HG03342 (cell line): ENCODE measurements around the gene SDCCAG8.

Source experiments
- ATAC-seq: cut with Tn5 transposase; IDR thresholded peaks from one replicate; pipeline ENCODE4 v1.9.1; 2021; ENCODE audit warnings: mild to moderate bottlenecking, moderate library complexity; ENCODE audit not compliant: unreplicated experiment

SDCCAG8 gene

GRCh38 chr1:243415663-243416408 is 160.0 kb downstream of the SDCCAG8 start:
- no peak for ATAC-seq

GRCh38 chr1:243416495-243416894 is 160.7 kb downstream of the SDCCAG8 start:
- ATAC-seq = peak; percentile 44

GRCh38 chr1:243420016-243420945 is 164.4 kb downstream of the SDCCAG8 start:
- no peak for ATAC-seq

GRCh38 chr1:243420946-243421685 is 165.3 kb downstream of the SDCCAG8 start:
- ATAC-seq = no peak

GRCh38 chr1:243421784-243422183 is 165.9 kb downstream of the SDCCAG8 start:
- ATAC-seq = peak; percentile 94

GRCh38 chr1:243422362-243422761 is 166.5 kb downstream of the SDCCAG8 start:
- ATAC-seq = no peak

GRCh38 chr1:243428084-243428483 is 172.2 kb downstream of the SDCCAG8 start:
- ATAC-seq = no peak

GRCh38 chr1:243428617-243429342 is 172.9 kb downstream of the SDCCAG8 start:
- no peak for ATAC-seq

- no peak for ATAC-seq
These were observed 175.8 kb downstream of the SDCCAG8 start for GRCh38 chr1:243431591-243431990.

GRCh38 chr1:243432136-243432535 is 176.3 kb downstream of the SDCCAG8 start:
- ATAC-seq = no peak

GRCh38 chr1:243433737-243434370 is 178.0 kb downstream of the SDCCAG8 start:
- no peak for ATAC-seq

GRCh38 chr1:243434594-243434993 is 178.8 kb downstream of the SDCCAG8 start:
- ATAC-seq = no peak

GRCh38 chr1:243435836-243436235 is 180.0 kb downstream of the SDCCAG8 start:
- no peak for ATAC-seq

GRCh38 chr1:243438146-243438545 is 182.3 kb downstream of the SDCCAG8 start:
- no peak for ATAC-seq

GRCh38 chr1:243438815-243439214 is 183.0 kb downstream of the SDCCAG8 start:
- ATAC-seq = no peak

GRCh38 chr1:243440406-243440805 is 184.6 kb downstream of the SDCCAG8 start:
- ATAC-seq = no peak

GRCh38 chr1:243441601-243442000 is 185.8 kb downstream of the SDCCAG8 start:
- no peak for ATAC-seq

GRCh38 chr1:243443557-243443956 is 187.7 kb downstream of the SDCCAG8 start:
- ATAC-seq = no peak

GRCh38 chr1:243447347-243447746 is 191.5 kb downstream of the SDCCAG8 start:
- ATAC-seq = no peak

- ATAC-seq = no peak
These were observed 192.0 kb downstream of the SDCCAG8 start for GRCh38 chr1:243447844-243448243.
